Heart right ventricle (tissue), 16 donors: ENCODE results near the gene CUL2. TPM values are rescaled to one million over a fixed set of nuclear protein-coding genes. Genes with fewer than 3 reads are reported as not detected.

Experiments used
- ATAC-seq, 8 donors: fragments of 200-7000 bp; cut with Tn5 transposase; one replicate each; pipeline ENCODE4 v1.9.1; 2020; ENCODE audit warnings: mild to moderate bottlenecking in 8 of 8, moderate library complexity in 8 of 8, moderate number of reproducible peaks in 1 of 8
- DNase-seq, 2 donors: peaks; one replicate each; pipeline ENCODE4 v3.0.0-alpha.2; 2020
- H3K27ac ChIP-seq, 10 donors: fragments of 200-600 bp; sonication (generic) in 2 of 10; one replicate each; pipeline versions ENCODE4 v1.5.0 to v1.8.0; 2020 to 2022; ENCODE audit warnings: mild to moderate bottlenecking in 3 of 10
- H3K27me3 ChIP-seq, 7 donors: fragments of 200-600 bp; one replicate each; pipeline ENCODE4 v1.8.0; 2021 to 2022; ENCODE audit warnings: mild to moderate bottlenecking in 2 of 7
- H3K36me3 ChIP-seq, 9 donors: fragments of 200-600 bp; sonication (generic) in 1 of 9; one replicate each; pipeline versions ENCODE4 v1.5.0 to v1.8.0; 2020 to 2022; ENCODE audit warnings: mild to moderate bottlenecking in 2 of 9
- H3K4me1 ChIP-seq, 9 donors: fragments of 200-600 bp; sonication (generic) in 1 of 9; one replicate each; pipeline versions ENCODE4 v1.5.0 to v1.8.0; 2020 to 2022; ENCODE audit warnings: mild to moderate bottlenecking in 4 of 9
- H3K4me3 ChIP-seq, 10 donors: fragments of 200-600 bp; sonication (generic) in 2 of 10; one replicate each; pipeline versions ENCODE4 v1.5.0 to v1.8.0; 2020 to 2022; ENCODE audit warnings: mild to moderate bottlenecking in 7 of 10, moderate library complexity in 2 of 10
- H3K9me3 ChIP-seq, 11 donors: fragments of 200-600 bp in 10 of 11; sonication (generic) in 2 of 11; one replicate each; pipeline versions ENCODE4 v1.5.0 to v1.8.0; 2013 to 2022; ENCODE audit warnings: mild to moderate bottlenecking in 2 of 11, control low read depth in 1 of 11, moderate library complexity in 1 of 11
- WGBS, 2 donors: extraction: QIAGEN DNeasy Blood & Tissue Kit; methylation state at CpG; one replicate each; pipeline ENCODE4 v1.1.7; 2013; ENCODE audit warnings: inconsistent platforms in 1 of 2; 5-methylcytosine and 5-hydroxymethylcytosine counted together
- intact Hi-C, 10 donors: fragments of 100-400 bp; cut with DNase I; formaldehyde crosslinking; loops; one replicate each; pipeline versions ENCODE4 v1.11.1 to v1.14.2; 2022
- microRNA-seq, 2 donors: library from miRNA; unstranded; fragments of <30 nt; microRNA quantifications; one replicate each; pipeline ENCODE4 v1.2.0, GENCODE V29; 2021
- polyA plus RNA-seq, 2 donors: library from polyadenylated mRNA; stranded (reverse); fragments of 200-250 nt; gene quantifications; one replicate each; pipeline ENCODE4 v1.2.3, GENCODE V29; 2013
- total RNA-seq, 10 donors: library from RNA; stranded (reverse); fragmentation: NEBNext Ultra II Directional in 3 of 10; extraction: Animal tissue kit (Norgen Biotek cat#: 25700) in 3 of 10; gene quantifications; one replicate each; pipeline versions ENCODE4 v1.2.1 to v1.2.4, GENCODE V29; 2021 to 2023
- TF ChIP-seq, protein P1 (sequence below), 9 donors: fragments of 200-600 bp; sonication (generic) in 2 of 9; IDR thresholded peaks; one replicate each; pipeline versions ENCODE4 v1.5.0 to v1.8.0; 2021 to 2022; ENCODE audit warnings: antibody characterized with exemption in 9 of 9, mild to moderate bottlenecking in 5 of 9, moderate library complexity in 1 of 9
- donor health status: Arrhythmogenic right ventricular cardiomyopathy.
- donor health status: ischemic (EF 13 %, LVEDD 7.1; RV severe dilation, severe dysfunction).
- donor health status: healthy with polysubstance abuse.
- donor health status: DM: no; HTN: yes; CAD: no.
- donor health status: DM: no; HTN: no; CAD: no.
- donor health status: ischemic (EF 25% LVEDD 6.9; RV normal size, moderate dysfunction).
- donor health status: ischemic (EF 25% LVEDD 5.7; RV mildly dilated, moderate dysfunction).
- donor health status: healthy.
- donor health status: DM: yes; HTN: yes; CAD: no.
- donor health status: Ischemic cardiomyopathy.
- donor health status: ischemic (EF 35%, LVEDD 5.7; RV mildly dilated, moderate dysfunction).
- donor health status: nonischemic (EF 11% LVEDD 7.7; RV severe dilation, severe dysfunction).
- donor health status: DM: yes; HTN: yes; CAD: no.
- donor health status: PGD.
- donor health status: ischemic (EF 29% LVEDD 5.4; RV normal size, mild dysfunction).
- donor health status: nonischemic (EF 23%, LVEDD 6.1; RV moderate dilation, normal function).

The CUL2 gene
- total and polyA plus RNA-seq, 12 donors = 5.7 to 39.8 (median 37.0) TPM

DNA sequence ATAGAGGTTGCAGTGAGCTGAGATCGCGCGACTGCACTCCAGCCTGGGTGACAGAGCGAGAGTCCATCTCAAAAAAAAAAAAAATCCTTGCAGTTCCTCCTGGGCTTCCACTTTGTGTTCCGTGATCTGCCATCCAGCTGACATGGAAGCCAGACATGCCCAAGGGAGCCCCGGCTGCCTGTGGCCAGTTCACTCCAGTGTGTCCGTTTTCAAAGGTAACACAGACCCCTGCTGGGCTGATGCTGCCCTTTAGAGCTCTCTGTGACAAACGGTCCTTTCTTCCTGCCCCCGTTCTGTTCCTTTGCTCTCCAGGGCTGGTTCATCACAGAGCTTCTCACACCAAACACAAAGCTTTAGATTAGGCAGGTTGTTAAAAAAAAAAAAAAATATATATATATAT lies 130.8 kb downstream of the CUL2 start:
- 66 to 77% methylated on average over 9 of the region's 9 CpGs for WGBS, 2 donors
- no peaks in the 10 kb centered on the region for H3K27me3 ChIP-seq
- no peak for ATAC-seq
- H3K27ac ChIP-seq = no peak overlapping the region
- H3K9me3 ChIP-seq = no peaks in the 10 kb centered on the region
- H3K36me3 ChIP-seq = no peaks in the 10 kb centered on the region
- intact Hi-C loops = loop anchor here in 5 of 10 donors (5.0 to 10.0 kb wide), 3 partner anchors 235 to 295 kb away; no protein-coding TSS in a partner anchor
- DNase-seq = no peak
- H3K4me3 ChIP-seq = no peak overlapping the region
- H3K4me1 ChIP-seq = no peaks in the 10 kb centered on the region
- TF ChIP-seq, protein P1, sequence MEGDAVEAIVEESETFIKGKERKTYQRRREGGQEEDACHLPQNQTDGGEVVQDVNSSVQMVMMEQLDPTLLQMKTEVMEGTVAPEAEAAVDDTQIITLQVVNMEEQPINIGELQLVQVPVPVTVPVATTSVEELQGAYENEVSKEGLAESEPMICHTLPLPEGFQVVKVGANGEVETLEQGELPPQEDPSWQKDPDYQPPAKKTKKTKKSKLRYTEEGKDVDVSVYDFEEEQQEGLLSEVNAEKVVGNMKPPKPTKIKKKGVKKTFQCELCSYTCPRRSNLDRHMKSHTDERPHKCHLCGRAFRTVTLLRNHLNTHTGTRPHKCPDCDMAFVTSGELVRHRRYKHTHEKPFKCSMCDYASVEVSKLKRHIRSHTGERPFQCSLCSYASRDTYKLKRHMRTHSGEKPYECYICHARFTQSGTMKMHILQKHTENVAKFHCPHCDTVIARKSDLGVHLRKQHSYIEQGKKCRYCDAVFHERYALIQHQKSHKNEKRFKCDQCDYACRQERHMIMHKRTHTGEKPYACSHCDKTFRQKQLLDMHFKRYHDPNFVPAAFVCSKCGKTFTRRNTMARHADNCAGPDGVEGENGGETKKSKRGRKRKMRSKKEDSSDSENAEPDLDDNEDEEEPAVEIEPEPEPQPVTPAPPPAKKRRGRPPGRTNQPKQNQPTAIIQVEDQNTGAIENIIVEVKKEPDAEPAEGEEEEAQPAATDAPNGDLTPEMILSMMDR (IDR thresholded peaks at IDR 0.05) = no peak

Small RNAs within 50 kb of the gene (microRNA-seq; reads per million reads assigned to microRNA genes)
- gene MIR3611 = 5.4 to 5.6 reads per million in 2 donors

Other genes starting within 250 kb of the CUL2 start
- 10 to 100 TPM; 44.1 to 91.7 (median 57.6) TPM for gene CREM, start 36.5 kb upstream of the CUL2 start, total RNA-seq
- 10 to 100 TPM; 37.8 to 81.5 TPM for gene CREM, start 36.5 kb upstream of the CUL2 start, polyA plus RNA-seq
- gene CCNY, start 246.2 kb upstream of the CUL2 start, total RNA-seq = 10 to 100 TPM; 69.9 to 99.4 (median 90.1) TPM
- 10 to 100 TPM; 26.0 to 32.3 TPM for gene CCNY, start 246.2 kb upstream of the CUL2 start, polyA plus RNA-seq